ENCODE measurements around the gene SLC25A51. TPM values are rescaled to one million over a fixed set of nuclear protein-coding genes. Genes with fewer than 3 reads are reported as not detected.
"Not testable (repeated sequence)": the region's sequence is repeated elsewhere in the genome, so short reads cannot be mapped to it uniquely, and the experiment has no call there.

The SLC25A51 gene
- total RNA-seq, 2 donors from 2014 or later = 30.3 to 32.4 TPM

- peaks cover 0 to 30% of the 10 kb centered on the region in 2 donors for H3K36me3 Mint-ChIP-seq (ENCODE audit: insufficient read depth in 2 of 2)
- no peak for ATAC-seq (replicated peaks in 1 of 2)
- H3K4me1 Mint-ChIP-seq (ENCODE audit: low read depth) = peaks cover 21% of the 10 kb centered on the region
- no peak overlapping the region for H3K27ac Mint-ChIP-seq
- no peak overlapping the region for H3K4me3 Mint-ChIP-seq
- H3K9me3 Mint-ChIP-seq = no peaks in the 10 kb centered on the region
- no peaks in the 10 kb centered on the region for H3K27me3 Mint-ChIP-seq (ENCODE audit: low read depth)
- DNase-seq = no peak
Measured at GRCh38 chr9:37899041-37899440, 4.9 kb downstream of the SLC25A51 start.

DNA sequence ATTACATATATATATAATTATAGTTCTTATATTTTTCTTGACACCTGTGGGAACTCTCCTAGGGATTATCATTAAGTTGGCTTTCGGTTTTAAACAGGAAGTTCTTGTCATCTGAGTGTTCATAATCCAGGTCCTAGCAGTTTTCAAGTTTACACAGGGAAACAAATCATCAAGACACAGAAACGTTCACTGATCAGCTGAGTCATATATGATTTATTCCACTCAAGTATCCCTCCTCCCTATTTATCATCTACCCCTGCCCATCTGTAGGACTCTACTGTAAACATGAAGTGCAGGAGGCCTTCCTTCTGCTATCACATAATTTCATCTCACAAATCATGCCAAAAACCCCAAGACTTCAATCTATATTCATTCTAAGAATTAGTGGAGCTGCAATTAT, 6.3 kb downstream of the SLC25A51 start:
- no peaks in the 10 kb centered on the region for H3K9me3 Mint-ChIP-seq
- H3K27ac Mint-ChIP-seq = no peak overlapping the region
- H3K4me3 Mint-ChIP-seq = no peak overlapping the region
- H3K4me1 Mint-ChIP-seq (ENCODE audit: low read depth) = peaks cover 16% of the 10 kb centered on the region
- no peak for DNase-seq
- ATAC-seq (replicated peaks in 1 of 2) = no peak
- no peaks in the 10 kb centered on the region for H3K27me3 Mint-ChIP-seq (ENCODE audit: low read depth)
- peaks cover 2 to 30% of the 10 kb centered on the region in 2 donors for H3K36me3 Mint-ChIP-seq (ENCODE audit: insufficient read depth in 2 of 2)

DNA sequence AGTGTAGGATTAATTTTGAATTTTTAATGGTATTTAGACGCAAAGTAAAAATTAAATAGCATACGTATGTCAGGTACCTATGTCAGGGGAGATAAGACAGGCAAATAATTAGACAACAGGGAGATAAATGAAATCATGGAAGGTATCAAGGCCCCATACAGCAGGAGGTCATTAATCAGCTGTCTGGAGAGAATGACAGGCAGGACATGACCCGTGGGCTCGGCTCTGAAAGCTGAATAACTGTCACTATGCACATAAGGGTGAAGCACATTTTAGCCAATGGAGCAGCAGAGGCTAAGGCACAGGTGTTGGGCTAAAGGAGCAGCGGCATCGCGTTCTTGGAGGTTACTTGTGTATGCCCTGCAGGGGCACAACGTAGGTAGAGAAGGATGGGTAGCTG, 11.9 kb downstream of the SLC25A51 start:
- DNase-seq = no peak
- peak overlapping the region; percentile 70 for H3K27ac Mint-ChIP-seq
- no peaks in the 10 kb centered on the region for H3K27me3 Mint-ChIP-seq (ENCODE audit: low read depth)
- no peaks in the 10 kb centered on the region for H3K4me1 Mint-ChIP-seq (ENCODE audit: low read depth)
- H3K4me3 Mint-ChIP-seq = no peak overlapping the region
- ATAC-seq (replicated peaks in 1 of 2) = no peak
- H3K36me3 Mint-ChIP-seq (ENCODE audit: insufficient read depth in 2 of 2) = peaks cover 4 to 21% of the 10 kb centered on the region in 2 donors
- H3K9me3 Mint-ChIP-seq = no peaks in the 10 kb centered on the region

DNA sequence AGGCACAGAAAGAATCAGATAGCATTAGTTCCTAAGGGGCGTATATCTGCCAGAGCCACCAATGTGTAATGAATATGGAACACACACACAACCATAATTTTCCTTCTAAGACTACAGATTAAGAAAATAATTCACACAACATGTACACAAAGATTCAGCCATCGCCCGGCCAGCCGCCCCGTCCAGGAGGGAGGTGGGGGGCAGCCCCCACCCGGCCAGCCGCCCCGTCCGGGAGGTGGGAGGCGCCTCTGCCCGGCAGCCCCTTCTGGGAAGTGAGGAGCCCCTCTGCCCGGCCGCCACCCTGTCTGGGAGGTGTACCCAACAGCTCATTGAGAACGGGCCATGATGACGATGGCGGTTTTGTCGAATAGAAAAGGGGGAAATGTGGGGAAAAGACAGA, 12.9 kb downstream of the SLC25A51 start:
- H3K9me3 Mint-ChIP-seq; H3K4me1 Mint-ChIP-seq (ENCODE audit: low read depth); H3K27me3 Mint-ChIP-seq (ENCODE audit: low read depth); H3K4me3 Mint-ChIP-seq; ATAC-seq (replicated peaks in 1 of 2); DNase-seq; H3K27ac Mint-ChIP-seq: not testable (repeated sequence)
- H3K36me3 Mint-ChIP-seq (ENCODE audit: insufficient read depth in 2 of 2) = peaks cover 4 to 14% of the 10 kb centered on the region in 2 donors

DNA sequence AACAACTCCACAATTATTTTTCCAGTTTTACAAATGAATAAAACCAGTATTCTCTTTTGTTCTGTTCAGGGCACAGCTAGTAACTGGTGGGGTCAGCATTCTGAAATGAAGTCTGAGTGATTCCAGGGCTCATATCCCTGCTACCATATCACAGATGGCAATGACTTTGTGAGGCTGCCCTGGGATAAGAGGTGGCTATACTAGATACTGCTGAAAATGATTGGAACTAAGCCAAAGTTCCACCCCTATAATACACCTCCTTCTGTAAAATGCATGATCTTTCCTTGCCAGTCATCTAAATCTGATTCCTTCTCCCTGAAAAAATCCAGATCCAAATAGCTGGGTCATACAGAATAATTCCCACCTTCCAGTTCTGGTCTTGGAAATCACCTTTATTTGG, 14.4 kb downstream of the SLC25A51 start:
- Mint-ChIP-seq H3K27ac (no peak overlapping the region), H3K9me3 (no peaks in the 10 kb centered on the region), H3K27me3 (ENCODE audit: low read depth) (no peaks in the 10 kb centered on the region), H3K36me3 (ENCODE audit: insufficient read depth in 2 of 2) (peaks cover 4 to 6% of the 10 kb centered on the region in 2 donors), H3K4me1 (ENCODE audit: low read depth) (no peaks in the 10 kb centered on the region), H3K4me3 (no peak overlapping the region)
- no peak for ATAC-seq (replicated peaks in 1 of 2)
- no peak for DNase-seq

DNA sequence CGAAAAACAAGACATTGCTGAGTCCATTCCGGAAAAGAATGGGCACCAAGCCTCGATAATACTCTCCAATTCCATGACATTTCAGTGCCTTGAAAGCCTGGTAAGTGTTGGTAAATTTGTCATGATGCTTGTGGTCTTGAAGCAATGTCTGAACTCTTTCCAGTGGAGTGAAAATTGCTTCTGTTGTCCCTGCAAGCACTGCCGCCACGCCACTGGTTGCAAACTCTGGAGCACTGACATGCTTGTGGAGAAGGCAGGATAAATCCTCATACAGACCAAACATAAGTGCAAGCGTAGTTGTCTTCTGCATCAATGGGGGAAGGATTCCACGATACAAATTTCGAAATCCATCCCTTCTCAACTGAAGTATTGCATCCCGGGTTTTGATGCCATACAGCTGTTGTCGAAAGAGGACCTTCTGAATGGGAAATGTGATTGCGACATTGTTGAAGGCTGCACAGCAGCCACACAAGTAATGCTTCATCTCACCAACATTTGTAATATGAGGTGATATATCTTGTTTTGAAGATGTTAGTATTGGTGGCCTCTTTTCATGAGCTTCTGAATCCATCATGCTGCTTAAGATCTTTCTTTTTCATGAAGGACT, 15.8 kb downstream of the SLC25A51 start:
- not testable (repeated sequence) for ATAC-seq (replicated peaks in 1 of 2)

DNA sequence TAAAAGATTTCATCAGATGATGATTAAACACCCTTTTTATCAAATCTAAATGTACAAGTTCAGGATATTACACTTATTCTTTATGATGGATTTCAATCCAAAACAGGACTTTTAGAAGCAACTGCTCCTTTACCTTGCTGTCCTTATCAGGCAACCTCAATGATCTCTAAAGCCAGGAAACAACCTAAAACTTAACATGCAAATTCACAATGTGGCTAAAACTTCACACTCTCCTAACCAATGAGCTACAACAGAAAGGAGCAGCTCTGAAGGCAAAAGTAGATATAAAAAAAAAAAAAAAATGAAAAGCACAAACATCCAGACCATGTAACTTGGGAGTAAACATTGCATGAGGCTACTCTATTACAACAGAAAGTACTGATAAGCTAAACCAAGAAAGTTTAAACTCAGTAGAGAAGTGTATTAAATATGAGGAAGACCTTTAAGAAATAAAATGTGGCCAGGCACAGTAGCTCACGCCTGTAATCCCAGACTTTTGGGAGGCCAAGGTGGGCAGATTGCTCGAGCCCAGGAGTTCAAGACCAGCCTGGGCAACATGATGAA, 22.9 kb downstream of the SLC25A51 start:
- ATAC-seq (replicated peaks in 1 of 2) (no peak), DNase-seq (no peak)
- Mint-ChIP-seq H3K27me3 (ENCODE audit: low read depth) (no peaks in the 10 kb centered on the region), H3K4me3 (no peak overlapping the region), H3K36me3 (ENCODE audit: insufficient read depth in 2 of 2) (peaks cover 3 to 7% of the 10 kb centered on the region in 2 donors), H3K9me3 (no peaks in the 10 kb centered on the region), H3K27ac (no peak overlapping the region), H3K4me1 (ENCODE audit: low read depth) (no peaks in the 10 kb centered on the region)

More for the DNA sequence above, 15.8 kb downstream of the SLC25A51 start:
- DNase-seq; H3K9me3 Mint-ChIP-seq; H3K4me3 Mint-ChIP-seq; H3K27ac Mint-ChIP-seq; H3K4me1 Mint-ChIP-seq (ENCODE audit: low read depth); H3K36me3 Mint-ChIP-seq (ENCODE audit: insufficient read depth in 2 of 2); H3K27me3 Mint-ChIP-seq (ENCODE audit: low read depth): not testable (repeated sequence)

- no peaks in the 10 kb centered on the region for H3K27me3 Mint-ChIP-seq (ENCODE audit: low read depth)
- no peak overlapping the region for H3K4me3 Mint-ChIP-seq
- peaks cover 3 to 7% of the 10 kb centered on the region in 2 donors for H3K36me3 Mint-ChIP-seq (ENCODE audit: insufficient read depth in 2 of 2)
- ATAC-seq (replicated peaks in 1 of 2) (no peak), DNase-seq (no peak)
- no peaks in the 10 kb centered on the region for H3K9me3 Mint-ChIP-seq
- H3K4me1 Mint-ChIP-seq (ENCODE audit: low read depth) = no peaks in the 10 kb centered on the region
- H3K27ac Mint-ChIP-seq = no peak overlapping the region
Measured at GRCh38 chr9:37876376-37876775, 27.6 kb downstream of the SLC25A51 start.

DNA sequence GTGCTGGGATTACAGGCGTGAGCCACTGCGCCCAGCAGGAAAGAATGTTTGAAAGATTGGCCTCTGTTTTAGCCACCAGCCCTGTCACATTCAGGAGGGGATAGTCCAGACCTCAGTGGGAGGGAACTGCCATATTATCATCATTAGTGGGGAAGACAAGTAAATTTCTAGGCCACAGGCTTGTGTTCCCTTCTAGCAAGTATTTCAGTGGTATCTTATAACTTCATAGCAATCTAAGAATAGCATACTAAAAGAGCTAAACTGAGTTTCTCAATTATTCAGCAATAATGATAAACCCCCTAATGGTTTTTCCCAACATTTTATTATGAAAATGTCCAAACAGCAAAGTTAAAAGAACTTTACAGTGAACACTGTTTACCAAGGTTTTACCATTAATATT, 30.0 kb downstream of the SLC25A51 start:
- H3K9me3 Mint-ChIP-seq = no peaks in the 10 kb centered on the region
- DNase-seq = no peak
- no peak overlapping the region for H3K4me3 Mint-ChIP-seq
- no peak for ATAC-seq (replicated peaks in 1 of 2)
- H3K27me3 Mint-ChIP-seq (ENCODE audit: low read depth) = no peaks in the 10 kb centered on the region
- H3K27ac Mint-ChIP-seq = no peak overlapping the region
- peaks cover 0 to 4% of the 10 kb centered on the region in 2 donors for H3K36me3 Mint-ChIP-seq (ENCODE audit: insufficient read depth in 2 of 2)
- H3K4me1 Mint-ChIP-seq (ENCODE audit: low read depth) = no peaks in the 10 kb centered on the region

DNA sequence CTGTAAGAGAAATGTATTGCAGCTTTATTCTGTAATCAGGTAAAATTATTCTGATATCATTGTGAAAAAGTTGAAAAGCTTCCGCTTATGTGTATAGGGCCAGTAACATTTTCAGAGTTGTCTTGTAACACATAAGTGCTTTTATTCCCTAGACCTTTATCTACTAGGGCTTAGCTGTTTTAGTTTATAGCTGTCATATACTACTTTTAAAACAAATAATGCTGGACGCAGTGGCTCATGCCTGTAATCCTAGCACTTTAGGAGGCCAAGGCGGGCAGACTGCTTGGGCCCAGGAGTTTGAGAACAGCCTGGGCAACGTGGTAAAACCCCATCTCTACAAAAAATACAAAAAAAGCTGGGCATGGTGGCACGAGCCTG, 33.1 kb downstream of the SLC25A51 start:
- no peak for DNase-seq
- Mint-ChIP-seq H3K4me1 (ENCODE audit: low read depth) (no peaks in the 10 kb centered on the region), H3K36me3 (ENCODE audit: insufficient read depth in 2 of 2) (peaks cover 0 to 1% of the 10 kb centered on the region in 2 donors), H3K9me3 (peaks cover 0 to 1% of the 10 kb centered on the region in 2 donors), H3K4me3 (no peak overlapping the region), H3K27me3 (ENCODE audit: low read depth) (no peaks in the 10 kb centered on the region), H3K27ac (no peak overlapping the region)
- ATAC-seq (replicated peaks in 1 of 2) = no peak

- H3K36me3 Mint-ChIP-seq (ENCODE audit: insufficient read depth in 2 of 2) = peaks cover 0 to 1% of the 10 kb centered on the region in 2 donors
- H3K9me3 Mint-ChIP-seq = peaks cover 0 to 1% of the 10 kb centered on the region in 2 donors
- no peak overlapping the region for H3K27ac Mint-ChIP-seq
- H3K4me3 Mint-ChIP-seq = no peak overlapping the region
- ATAC-seq (replicated peaks in 1 of 2) (no peak), DNase-seq (no peak)
- no peaks in the 10 kb centered on the region for H3K4me1 Mint-ChIP-seq (ENCODE audit: low read depth)
- H3K27me3 Mint-ChIP-seq (ENCODE audit: low read depth) = no peaks in the 10 kb centered on the region
Measured at GRCh38 chr9:37870081-37870798, 33.7 kb downstream of the SLC25A51 start.

GRCh38 chr9:37862530-37862929, 41.4 kb downstream of the SLC25A51 start:
- ATAC-seq (replicated peaks in 1 of 2) = no peak
- H3K4me3 Mint-ChIP-seq = no peak overlapping the region
- no peaks in the 10 kb centered on the region for H3K9me3 Mint-ChIP-seq
- peaks cover 0 to 5% of the 10 kb centered on the region in 2 donors for H3K36me3 Mint-ChIP-seq (ENCODE audit: insufficient read depth in 2 of 2)
- H3K4me1 Mint-ChIP-seq (ENCODE audit: low read depth) = no peaks in the 10 kb centered on the region
- no peak overlapping the region for H3K27ac Mint-ChIP-seq
- no peak for DNase-seq
- H3K27me3 Mint-ChIP-seq (ENCODE audit: low read depth) = no peaks in the 10 kb centered on the region

GRCh38 chr9:37859043-37859442, 44.9 kb downstream of the SLC25A51 start:
- no peaks in the 10 kb centered on the region for H3K27me3 Mint-ChIP-seq (ENCODE audit: low read depth)
- H3K4me3 Mint-ChIP-seq = no peak overlapping the region
- H3K36me3 Mint-ChIP-seq (ENCODE audit: insufficient read depth in 2 of 2) = peaks cover 0 to 4% of the 10 kb centered on the region in 2 donors
- no peaks in the 10 kb centered on the region for H3K9me3 Mint-ChIP-seq
- no peak for ATAC-seq (replicated peaks in 1 of 2)
- no peak for DNase-seq
- no peak overlapping the region for H3K27ac Mint-ChIP-seq
- H3K4me1 Mint-ChIP-seq (ENCODE audit: low read depth) = no peaks in the 10 kb centered on the region

Data from activated T-cell treated with anti-CD3 and anti-CD28 coated beads, Interleukin-2, amount 50 U/mL, for 72 hours (primary cell).